ENCODE measurements around the gene RC3H2. TPM values are rescaled to one million over a fixed set of nuclear protein-coding genes. Genes with fewer than 3 reads are reported as not detected.

RC3H2 gene
- polyA plus RNA-seq, 2 of the 4 experiments (the other 2 are of a cell fraction), result 15.1 to 43.6 TPM

GRCh38 chr9:122816163-122816867, 88.8 kb downstream of the RC3H2 start:
- ChIA-PET POLR2A (no interaction called here), CTCF (interaction anchor here (0.7 to 1.9 kb wide), 6 partner anchors 9 to 1270 kb away, joined by 3 to 5 read pairs (median 3); no protein-coding TSS in a partner anchor)
- Histone ChIP-seq H3K9me3 (no peaks in the 10 kb centered on the region), H3K4me3 (no peak overlapping the region), H3K4me2 (no peak overlapping the region), H3K27ac (no peak overlapping the region), H3K4me1 (peaks cover 19% of the 10 kb centered on the region; the same call in 2 of the 3 replicates)
- ATAC-seq (no peak), DNase-seq (ENCODE audit: low read depth in 1 of 2, low spot score in 1 of 2) (no peak), FAIRE-seq (no peak)
- 92% methylated on average over 17 of the region's 17 CpGs for WGBS (ENCODE audit: missing lambda C conversion rate)
- no peak for TF ChIP-seq NFE2L2 (conservative IDR thresholded peaks at IDR 0.05; ENCODE audit: low read length)
- no peak for TF ChIP-seq TP53 (CRISPR knock-in tag; IDR thresholded peaks at IDR 0.05)
- TF ChIP-seq NR3C1 (IDR thresholded peaks at IDR 0.05), result no peak
- no peak for TF ChIP-seq EHF (CRISPR knock-in tag; IDR thresholded peaks at IDR 0.05)
- no peak for TF ChIP-seq JUN (IDR thresholded peaks at IDR 0.05)
- no peak for TF ChIP-seq CTCF (IDR thresholded peaks at IDR 0.05)
- TF ChIP-seq POLR2AphosphoS2 (conservative IDR thresholded peaks at IDR 0.05; ENCODE audit: low read length), result no peak
- TF ChIP-seq CHD4 (IDR thresholded peaks at IDR 0.05; ENCODE audit: borderline replicate concordance), result no peak
- no peak for TF ChIP-seq MAZ (IDR thresholded peaks at IDR 0.05; ENCODE audit: borderline replicate concordance, low read depth, low read length)

- no peak for FAIRE-seq
- ATAC-seq, result no peak
- Histone ChIP-seq H3K4me3 (no peak overlapping the region), H3K4me1 (peaks cover 19% of the 10 kb centered on the region; the same call in 2 of the 3 replicates), H3K27ac (no peak overlapping the region), H3K4me2 (no peak overlapping the region), H3K9me3 (no peaks in the 10 kb centered on the region)
- ChIA-PET CTCF (interaction anchor here (1.1 to 9.8 kb wide), 5 partner anchors 8 to 720 kb away, joined by 3 to 108 read pairs (median 5); no protein-coding TSS in a partner anchor), POLR2A (no interaction called here)
- TF ChIP-seq FOSB (CRISPR knock-in tag; IDR thresholded peaks at IDR 0.05), result no peak
- no peak for TF ChIP-seq ZFP36 (IDR thresholded peaks at IDR 0.05; ENCODE audit: borderline replicate concordance, partially characterized antibody)
- no peak for TF ChIP-seq ZSCAN20 (CRISPR knock-in tag; IDR thresholded peaks at IDR 0.05)
- no peak for DNase-seq (ENCODE audit: low read depth in 1 of 2, low spot score in 1 of 2)
These were observed 89.6 kb downstream of the RC3H2 start for GRCh38 chr9:122815544-122815943.

GRCh38 chr9:122814545-122814944, 90.6 kb downstream of the RC3H2 start:
- Histone ChIP-seq H3K4me2 (no peak overlapping the region), H3K4me1 (peaks cover 11% of the 10 kb centered on the region; the same call in 2 of the 3 replicates), H3K27ac (no peak overlapping the region), H3K4me3 (no peak overlapping the region), H3K9me3 (no peaks in the 10 kb centered on the region)
- 75% methylated on average over 6 of the region's 6 CpGs for WGBS (ENCODE audit: missing lambda C conversion rate)
- TF ChIP-seq CBX2 (IDR thresholded peaks at IDR 0.05; ENCODE audit: borderline replicate concordance, low read depth) (no peak), BHLHE40 (IDR thresholded peaks at IDR 0.05; ENCODE audit: low read depth, low read length) (no peak), HOXA7 (CRISPR knock-in tag; IDR thresholded peaks at IDR 0.05) (no peak), EHMT2 (IDR thresholded peaks at IDR 0.05; ENCODE audit: low read depth) (no peak), HMGXB4 (CRISPR knock-in tag; IDR thresholded peaks at IDR 0.05; ENCODE audit: borderline replicate concordance) (no peak), KDM1A (IDR thresholded peaks at IDR 0.05; ENCODE audit: low read depth) (no peak), POLR2AphosphoS2 (conservative IDR thresholded peaks at IDR 0.05; ENCODE audit: low read length) (no peak), GATA3 (IDR thresholded peaks at IDR 0.05; ENCODE audit: borderline replicate concordance) (no peak), USF2 (IDR thresholded peaks at IDR 0.05) (no peak), MYC (IDR thresholded peaks at IDR 0.05; ENCODE audit: borderline replicate concordance, low read length) (no peak)
- FAIRE-seq, result no peak
- no peak for DNase-seq (ENCODE audit: low read depth in 1 of 2, low spot score in 1 of 2)
- CTCF ChIA-PET, result interaction anchor here (1.1 to 9.8 kb wide), 3 partner anchors 350 to 691 kb away, joined by 3 to 108 read pairs (median 6); no protein-coding TSS in a partner anchor
- POLR2A ChIA-PET, result no interaction called here
- no peak for ATAC-seq
